Stimulated activated CD4-positive, alpha-beta T cell treated with anti-CD3 and anti-CD28 coated beads, Interleukin-1b, Interleukin-23, amount 100 ng/mL, for 24 hours (primary cell): ENCODE results near the gene MGME1.
A peak's percentile ranks its signal among the peaks of the same experiment; 100 is the strongest.

ENCODE experiments used
- DNase-seq, 4 experiments: peaks; one replicate each; pipeline ENCODE4 v3.0.0-alpha.2; 2020; ENCODE audit warnings: low read depth in 4 of 4, low spot score in 1 of 4

Gene MGME1

DNA sequence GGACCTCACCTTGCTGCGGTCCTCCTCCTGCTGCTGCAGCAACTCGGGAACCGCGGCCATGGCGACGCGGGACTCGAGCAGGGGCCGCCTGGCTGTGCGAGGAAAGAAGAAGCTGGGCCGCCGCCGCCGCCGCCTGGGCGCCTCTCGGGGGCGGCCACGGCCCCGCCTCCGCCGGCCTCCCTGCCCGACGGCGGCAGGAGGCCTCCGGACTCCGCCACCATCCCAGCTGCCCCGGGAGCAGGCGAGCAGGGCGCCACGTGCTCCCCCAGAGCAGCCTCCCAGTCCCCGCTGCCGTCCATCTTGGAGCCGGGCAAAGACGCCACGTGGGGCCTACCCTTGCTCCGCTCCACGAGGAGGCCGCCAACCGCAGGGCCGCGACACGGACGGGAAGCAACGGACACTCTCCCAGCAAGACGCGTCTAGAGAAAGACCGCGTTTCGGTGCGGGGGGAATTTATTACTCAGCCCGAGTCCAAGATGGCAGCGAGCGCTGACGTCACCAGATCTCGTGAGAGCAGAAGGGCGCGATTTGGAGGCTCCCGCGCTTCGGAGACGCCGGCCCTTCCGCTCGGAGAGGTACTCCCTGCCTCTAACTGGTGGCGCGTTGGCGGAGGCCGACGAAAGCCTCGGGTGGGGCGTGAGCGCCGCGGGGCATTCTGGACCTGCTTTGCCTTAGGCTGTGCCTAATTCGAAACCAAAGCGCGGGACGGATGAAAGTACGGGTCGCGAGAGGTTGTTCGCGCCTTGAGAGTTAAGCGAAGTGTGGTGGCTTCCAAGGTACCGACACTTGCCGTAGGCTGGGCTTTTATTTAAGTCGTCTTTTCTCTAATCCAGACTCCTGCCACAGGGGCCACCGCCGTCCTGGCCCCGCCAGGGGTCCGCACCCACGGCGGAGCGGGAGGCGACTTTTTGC is at the start of gene MGME1, which contains the start of gene SNX5:
TSS of gene MGME1 (plus strand) at position 653 of the 912 bp plus-strand sequence. CDS start 842 bp downstream, outside the sequence.
TSS of gene SNX5 (minus strand) at position 429 of the 912 bp plus-strand sequence. CDS start at position 60, 369 bp downstream.
- peak; percentile 98 to 100 (median 99) for DNase-seq

DNA sequence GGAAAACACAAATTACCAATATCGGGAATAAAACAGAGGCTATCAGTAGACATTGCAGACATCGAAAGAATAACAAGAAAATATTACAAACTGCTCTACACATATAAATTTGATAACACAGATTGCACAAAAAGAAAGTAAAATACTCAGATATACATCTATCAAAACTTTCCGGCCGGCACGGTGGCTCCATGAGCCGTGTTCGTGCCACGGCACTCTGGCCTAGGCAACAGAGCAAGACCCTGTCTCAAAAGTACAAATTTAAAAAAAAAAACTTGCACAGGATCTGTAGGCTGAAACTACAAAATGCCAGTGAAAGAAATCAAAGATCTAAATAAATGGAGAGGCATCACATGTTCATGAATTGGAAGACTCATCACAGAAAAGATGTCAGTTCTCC is 49.7 kb upstream of the MGME1 start:
- no peak for DNase-seq

GRCh38 chr20:17921774-17922173 is 47.0 kb upstream of the MGME1 start:
- DNase-seq, result no peak

- no peak for DNase-seq
Observed at GRCh38 chr20:17925141-17925939, 43.5 kb upstream of the MGME1 start.

- DNase-seq, result no peak
Observed at GRCh38 chr20:17925940-17926300, 42.9 kb upstream of the MGME1 start.

DNA sequence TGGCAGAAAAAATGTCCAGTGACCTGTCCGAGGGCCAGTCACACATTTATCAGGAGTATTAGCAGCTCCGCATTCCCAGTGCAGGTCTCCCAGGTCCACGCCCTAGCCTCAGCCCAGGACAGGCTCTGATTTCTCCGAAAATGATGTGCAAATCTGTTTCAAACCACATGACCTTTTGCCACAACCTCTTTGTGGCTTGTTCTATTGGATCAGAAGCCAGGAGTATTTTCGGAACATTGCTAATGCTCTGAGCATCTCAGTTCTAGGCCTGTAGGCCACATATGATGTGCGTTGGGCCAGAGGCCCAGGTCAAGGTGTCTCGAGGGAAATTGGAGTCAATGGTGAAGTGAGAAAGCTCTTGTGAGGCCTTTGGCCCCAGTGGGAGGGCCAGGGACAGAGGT is 40.6 kb upstream of the MGME1 start:
- no peak for DNase-seq

DNA sequence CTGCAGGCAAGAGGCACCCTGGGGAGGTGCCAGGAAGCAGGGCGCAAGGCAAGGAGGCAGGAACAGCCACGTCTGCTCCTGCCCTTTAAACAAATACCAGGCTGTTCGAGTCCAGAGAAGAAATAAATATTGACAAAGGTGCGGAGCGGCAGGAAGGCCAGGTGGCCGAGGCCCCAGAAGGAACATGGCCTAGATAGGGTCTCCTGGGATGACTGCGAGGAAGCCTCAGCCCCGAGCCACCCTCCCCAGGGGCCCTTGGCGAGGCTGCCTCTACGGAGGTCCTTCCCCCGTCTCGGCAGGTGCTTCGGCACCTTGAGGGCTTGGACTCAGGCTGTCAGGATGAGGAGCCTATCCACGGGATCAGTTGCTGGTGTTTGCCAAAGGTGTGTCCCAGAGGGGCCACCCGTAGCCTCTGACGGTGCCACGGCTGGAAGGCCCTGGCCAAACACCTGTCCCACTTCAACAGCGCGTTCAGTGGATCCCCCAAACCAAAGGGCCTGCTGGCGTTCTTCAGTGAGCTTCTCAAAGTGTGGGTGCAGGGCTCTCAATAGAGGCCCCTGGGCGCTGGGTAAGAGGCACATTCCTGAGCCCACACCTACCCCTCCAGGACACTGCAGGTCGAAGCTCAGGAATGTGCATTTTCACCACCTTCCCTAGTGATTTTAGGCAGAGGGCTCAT is 40.0 kb upstream of the MGME1 start:
- DNase-seq, result no peak

DNA sequence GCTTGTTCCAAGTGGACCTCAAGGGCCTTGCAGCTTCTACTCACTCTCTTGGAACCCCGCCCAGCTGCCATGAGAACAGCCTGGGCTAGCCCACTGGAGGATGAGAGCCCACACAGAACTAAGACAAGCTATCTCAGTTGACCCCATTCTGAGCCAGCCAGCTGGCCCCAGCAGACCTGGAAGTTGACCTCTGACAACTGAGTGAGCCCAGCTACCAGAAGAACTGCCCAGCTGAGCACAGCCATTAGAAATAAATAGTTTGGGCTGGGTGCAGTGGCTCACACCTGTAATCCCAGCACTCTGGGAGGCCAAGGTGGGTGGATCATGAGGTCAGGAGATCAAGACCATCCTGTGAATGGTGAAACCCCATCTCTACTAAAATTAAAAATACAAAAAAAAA is 37.3 kb upstream of the MGME1 start:
- DNase-seq, result no peak

- no peak for DNase-seq
Observed at GRCh38 chr20:17932396-17932795, 36.4 kb upstream of the MGME1 start.

DNA sequence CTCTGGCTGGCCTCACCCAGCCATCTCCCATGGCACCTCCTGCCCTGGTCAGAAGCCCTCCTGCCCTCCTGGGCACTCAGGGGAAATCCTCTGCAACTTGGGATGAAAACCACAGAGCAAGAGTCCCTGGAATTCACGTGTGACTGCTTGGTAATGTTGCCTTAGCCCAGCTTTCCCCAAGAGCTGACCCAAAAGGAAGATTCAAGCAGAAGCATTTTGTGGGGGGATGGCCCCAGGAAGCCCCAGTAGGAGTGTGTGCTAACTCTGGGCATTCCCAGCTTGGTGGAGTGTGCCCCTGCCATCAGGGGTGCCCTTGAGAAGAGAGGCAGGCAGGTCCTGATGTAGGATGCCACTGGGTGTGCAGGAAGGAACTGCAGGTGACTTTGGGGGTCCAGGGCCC is 35.7 kb upstream of the MGME1 start:
- no peak for DNase-seq

DNA sequence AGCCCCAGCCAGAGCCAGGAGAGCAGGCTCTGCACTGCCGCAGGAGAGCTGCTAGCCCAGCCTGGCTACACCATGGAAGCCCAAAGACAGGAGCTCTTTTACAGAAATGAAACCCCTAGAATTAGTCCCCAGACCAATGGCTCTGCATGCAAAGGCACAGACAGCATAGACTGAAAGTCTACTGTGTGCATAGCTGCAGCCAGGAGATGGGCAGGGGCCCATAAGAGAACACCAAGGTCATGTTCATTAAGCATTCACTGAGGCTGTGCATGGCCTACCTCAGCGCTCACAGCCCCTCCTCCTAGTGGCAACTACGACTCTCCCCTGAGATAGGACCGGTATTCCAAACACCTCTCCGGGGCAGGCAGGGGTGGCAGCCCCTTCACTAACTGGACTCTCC is 35.1 kb upstream of the MGME1 start:
- DNase-seq, result no peak

- DNase-seq, result no peak
Observed at GRCh38 chr20:17934141-17934862, 34.5 kb upstream of the MGME1 start.

DNA sequence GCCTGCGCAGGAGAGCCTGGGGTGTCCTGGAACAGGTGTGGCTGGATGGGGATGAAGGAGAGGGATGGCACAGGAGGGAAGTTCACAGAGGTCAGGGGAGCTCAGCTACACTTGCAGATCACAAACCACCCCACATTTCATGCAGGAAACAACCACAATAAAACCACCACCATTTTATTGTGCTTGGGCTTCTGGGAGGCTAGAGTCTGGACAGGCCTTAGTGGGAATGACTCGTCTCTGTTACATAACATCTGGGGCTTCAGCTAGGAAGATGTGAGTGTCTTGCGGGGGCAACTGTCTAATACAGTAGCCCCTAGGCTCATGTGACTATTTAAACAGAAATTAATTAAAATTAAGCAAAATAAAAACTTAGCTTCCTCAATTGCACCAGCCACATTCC is 33.6 kb upstream of the MGME1 start:
- DNase-seq, result no peak

- no peak for DNase-seq
Observed at GRCh38 chr20:17935761-17936160, 33.1 kb upstream of the MGME1 start.

GRCh38 chr20:17936286-17936760 is 32.5 kb upstream of the MGME1 start:
- DNase-seq, result no peak

DNA sequence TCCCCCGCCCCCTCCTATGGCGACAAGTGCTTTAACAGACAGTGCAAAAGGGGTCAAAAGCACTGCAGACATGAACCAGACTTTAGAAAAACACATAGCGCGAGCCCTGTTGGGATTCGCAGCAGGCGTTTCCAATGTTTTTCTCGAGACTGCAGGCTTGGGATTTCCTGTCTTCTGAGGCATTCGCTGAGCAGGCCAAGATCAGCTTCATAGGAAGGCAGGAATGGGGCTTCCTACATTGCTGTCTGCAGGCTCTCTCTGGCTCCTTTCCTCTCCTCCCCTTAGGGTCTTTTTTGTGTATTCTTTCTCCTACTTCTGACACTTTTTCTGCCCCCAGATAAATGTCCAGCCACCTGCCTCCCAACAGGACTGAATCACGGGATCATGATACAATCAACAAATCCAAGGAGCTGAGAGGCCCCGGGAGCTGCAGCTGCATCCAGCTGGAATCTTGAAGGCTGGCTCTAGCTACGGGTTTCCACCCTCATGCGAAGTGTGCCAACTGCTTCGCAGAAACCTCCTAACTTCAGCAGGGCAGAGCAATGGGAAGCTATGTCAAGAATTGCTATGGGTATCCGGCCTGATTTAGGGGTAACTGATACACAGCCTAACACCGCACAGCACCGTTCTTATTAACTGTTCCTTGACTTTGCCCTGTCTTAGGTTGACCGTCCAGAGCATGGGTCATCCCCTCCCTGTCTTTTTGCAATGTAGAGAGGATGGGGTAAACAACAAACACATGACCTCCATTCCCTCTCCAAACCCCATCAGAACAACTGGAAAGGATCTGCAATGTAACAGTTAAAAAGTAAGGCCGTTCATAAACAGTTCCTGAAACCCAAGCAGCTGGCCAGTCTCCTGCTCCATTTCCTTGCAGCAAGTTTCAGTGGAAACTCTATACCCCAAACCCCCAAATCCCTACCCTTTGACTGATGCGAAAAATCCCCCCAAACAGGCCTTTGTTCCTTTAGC is 31.8 kb upstream of the MGME1 start:
- no peak for DNase-seq

- peak in 2 of 4 experiments; percentile 32 to 36 for DNase-seq
Observed at GRCh38 chr20:17938871-17939619, 29.8 kb upstream of the MGME1 start.

DNA sequence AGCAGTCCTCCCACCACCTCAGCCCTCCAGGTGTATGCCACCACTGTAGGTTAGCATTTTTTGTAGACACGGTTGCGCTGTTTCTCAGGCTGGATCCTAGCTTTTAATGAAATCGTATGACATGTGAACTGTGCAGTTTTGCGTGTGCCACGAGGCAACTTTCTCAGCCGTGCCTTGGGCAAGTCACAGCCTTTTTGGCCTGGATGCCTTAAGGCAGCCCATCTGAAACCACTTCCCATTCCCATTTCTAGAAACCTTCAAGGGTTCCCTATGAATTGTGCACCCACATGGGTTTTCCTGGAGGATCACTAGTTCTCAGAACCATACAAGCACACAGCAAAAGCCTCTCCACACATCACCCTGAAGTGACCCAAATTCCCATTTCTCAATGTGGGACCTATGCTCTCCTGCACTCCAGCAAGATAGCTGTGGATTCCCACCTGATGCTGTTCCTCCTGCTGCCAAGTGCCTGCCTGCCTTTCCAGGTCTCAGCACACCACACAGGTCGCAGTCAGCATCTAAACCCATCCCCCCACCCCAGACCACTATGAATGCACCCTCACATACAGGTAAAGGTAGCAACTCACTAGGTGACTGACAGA is 29.1 kb upstream of the MGME1 start:
- DNase-seq, result no peak
